H1 (cell line): ENCODE results near the gene GPR65. TPM values are rescaled to one million over a fixed set of nuclear protein-coding genes. Genes with fewer than 3 reads are reported as not detected.

Experiments used
- CHD7 ChIP-seq: fragments of 300-600 bp; sonication (generic); IDR thresholded peaks from 2 replicates; pipeline ENCODE4 v1.7.1; 2012; ENCODE audit warnings: low read length, moderate library complexity, mild to moderate bottlenecking, inconsistent platforms; ENCODE audit not compliant: insufficient replicate concordance
- GABPA ChIP-seq: IDR thresholded peaks from 2 replicates; pipeline ENCODE4 v1.6.1; 2011; ENCODE audit warnings: mild to moderate bottlenecking, low read length, moderate library complexity, borderline replicate concordance; ENCODE audit not compliant: insufficient read depth
- MAFK ChIP-seq: IDR thresholded peaks from 2 replicates; pipeline ENCODE4 v1.6.1; 2012; ENCODE audit warnings: low read depth, mild to moderate bottlenecking, improper control_type of control experiment, low read length
- NRF1 ChIP-seq: IDR thresholded peaks from 2 replicates; pipeline ENCODE4 v1.6.1; 2011; ENCODE audit warnings: mild to moderate bottlenecking, low read depth, low read length, improper control_type of control experiment
- polyA plus RNA-seq, 7 experiments: library from polyadenylated mRNA; depleted of rRNA in 3 of 7; stranded (reverse) in 5 of 7; unstranded in 2 of 7; fragments of >200 nt in 5 of 7; fragments of 200-250 nt in 2 of 7; gene quantifications; 1 replicate in 5 of 7; 2 replicates in 1 of 7; 4 replicates in 1 of 7; pipeline versions ENCODE4 v1.2.1 to v1.2.3, GENCODE V29; 2011 to 2013; ENCODE audit warnings: missing spikeins in 2 of 7, mixed read lengths in 2 of 7
- total RNA-seq: library from RNA; stranded (reverse); fragmentation: NEBNext Ultra II Directional; extraction: Animal tissue kit (Norgen Biotek cat#: 25700); gene quantifications from 2 replicates; pipeline ENCODE4 v1.2.1, GENCODE V29; 2021
- TF ChIP-seq, protein P1 (sequence below), 3 experiments: IDR thresholded peaks; 1 replicate in 2 of 3; 2 replicates in 1 of 3; pipeline versions ENCODE4 v1.5.1 to v1.6.1; 2011; ENCODE audit warnings: low read length in 3 of 3, mild to moderate bottlenecking in 3 of 3, inconsistent platforms in 2 of 3, low read depth in 1 of 3, moderate library complexity in 1 of 3; ENCODE audit not compliant: insufficient read depth in 1 of 3; ENCODE audit errors: control extremely low read depth in 1 of 3

The GPR65 gene
- total and polyA plus RNA-seq, 2 of the 8 experiments (the other 6 are each of a cell fraction or from before 2014, with no cell fraction given), result not detected

DNA sequence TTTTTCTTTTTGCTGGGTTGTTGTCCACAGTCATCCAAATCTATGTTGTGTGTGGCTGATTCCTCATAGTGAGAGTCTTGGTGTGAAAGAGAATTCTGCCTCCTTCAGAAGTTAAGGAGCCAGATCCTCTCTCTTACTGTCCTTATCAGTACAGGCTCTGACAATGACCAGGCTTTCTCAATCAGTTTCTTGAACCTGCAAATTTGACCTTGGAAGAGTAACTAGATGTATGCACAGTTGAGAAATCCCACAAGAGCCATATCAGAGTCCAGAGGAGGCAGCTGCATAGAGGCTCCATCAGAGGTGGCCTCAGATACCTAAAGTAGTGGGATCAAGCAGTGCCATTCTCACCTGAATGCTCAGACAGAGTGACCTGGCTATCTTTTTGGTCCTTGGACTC, 6.5 kb upstream of the GPR65 start (continued):
- TF ChIP-seq, protein P1, sequence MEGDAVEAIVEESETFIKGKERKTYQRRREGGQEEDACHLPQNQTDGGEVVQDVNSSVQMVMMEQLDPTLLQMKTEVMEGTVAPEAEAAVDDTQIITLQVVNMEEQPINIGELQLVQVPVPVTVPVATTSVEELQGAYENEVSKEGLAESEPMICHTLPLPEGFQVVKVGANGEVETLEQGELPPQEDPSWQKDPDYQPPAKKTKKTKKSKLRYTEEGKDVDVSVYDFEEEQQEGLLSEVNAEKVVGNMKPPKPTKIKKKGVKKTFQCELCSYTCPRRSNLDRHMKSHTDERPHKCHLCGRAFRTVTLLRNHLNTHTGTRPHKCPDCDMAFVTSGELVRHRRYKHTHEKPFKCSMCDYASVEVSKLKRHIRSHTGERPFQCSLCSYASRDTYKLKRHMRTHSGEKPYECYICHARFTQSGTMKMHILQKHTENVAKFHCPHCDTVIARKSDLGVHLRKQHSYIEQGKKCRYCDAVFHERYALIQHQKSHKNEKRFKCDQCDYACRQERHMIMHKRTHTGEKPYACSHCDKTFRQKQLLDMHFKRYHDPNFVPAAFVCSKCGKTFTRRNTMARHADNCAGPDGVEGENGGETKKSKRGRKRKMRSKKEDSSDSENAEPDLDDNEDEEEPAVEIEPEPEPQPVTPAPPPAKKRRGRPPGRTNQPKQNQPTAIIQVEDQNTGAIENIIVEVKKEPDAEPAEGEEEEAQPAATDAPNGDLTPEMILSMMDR (IDR thresholded peaks at IDR 0.05; ENCODE audit: control extremely low read depth in 1 of 3, insufficient read depth in 1 of 3, low read depth in 1 of 3, low read length in 3 of 3), result no peak
- TF ChIP-seq NRF1 (no peak), MAFK (no peak), CHD7 (no peak), GABPA (no peak)
